Measurements from ENCODE around the gene C10orf67. TPM values are rescaled to one million over a fixed set of nuclear protein-coding genes. Genes with fewer than 3 reads are reported as not detected.
A peak's percentile ranks its signal among the peaks of the same experiment; 100 is the strongest.

The C10orf67 gene
- total and polyA plus RNA-seq, 2 experiments from 2014 or later = 0.16 TPM; not detected in 1

DNA sequence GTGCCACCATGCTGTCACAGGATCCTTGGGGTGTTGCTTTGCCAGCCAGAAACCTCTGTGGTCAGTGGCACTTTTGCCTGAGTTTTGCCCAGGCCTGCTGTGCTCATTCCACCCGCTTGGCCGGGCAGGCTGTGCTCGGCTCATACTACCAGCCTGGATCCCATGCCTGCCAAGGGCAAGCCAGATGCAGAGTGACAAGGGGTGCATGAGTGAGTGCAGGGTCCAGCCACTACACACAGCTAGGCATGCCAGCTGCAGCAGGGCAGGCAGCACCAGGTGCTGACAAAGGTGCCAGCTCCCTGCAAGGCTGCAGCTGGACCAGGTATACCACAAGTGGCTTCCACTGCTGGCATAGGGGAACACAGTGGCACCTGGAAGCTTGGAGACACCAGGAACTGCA is 28.6 kb downstream of the C10orf67 start (continued):
- TF ChIP-seq, protein P1, sequence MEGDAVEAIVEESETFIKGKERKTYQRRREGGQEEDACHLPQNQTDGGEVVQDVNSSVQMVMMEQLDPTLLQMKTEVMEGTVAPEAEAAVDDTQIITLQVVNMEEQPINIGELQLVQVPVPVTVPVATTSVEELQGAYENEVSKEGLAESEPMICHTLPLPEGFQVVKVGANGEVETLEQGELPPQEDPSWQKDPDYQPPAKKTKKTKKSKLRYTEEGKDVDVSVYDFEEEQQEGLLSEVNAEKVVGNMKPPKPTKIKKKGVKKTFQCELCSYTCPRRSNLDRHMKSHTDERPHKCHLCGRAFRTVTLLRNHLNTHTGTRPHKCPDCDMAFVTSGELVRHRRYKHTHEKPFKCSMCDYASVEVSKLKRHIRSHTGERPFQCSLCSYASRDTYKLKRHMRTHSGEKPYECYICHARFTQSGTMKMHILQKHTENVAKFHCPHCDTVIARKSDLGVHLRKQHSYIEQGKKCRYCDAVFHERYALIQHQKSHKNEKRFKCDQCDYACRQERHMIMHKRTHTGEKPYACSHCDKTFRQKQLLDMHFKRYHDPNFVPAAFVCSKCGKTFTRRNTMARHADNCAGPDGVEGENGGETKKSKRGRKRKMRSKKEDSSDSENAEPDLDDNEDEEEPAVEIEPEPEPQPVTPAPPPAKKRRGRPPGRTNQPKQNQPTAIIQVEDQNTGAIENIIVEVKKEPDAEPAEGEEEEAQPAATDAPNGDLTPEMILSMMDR (conservative IDR thresholded peaks at IDR 0.05; ENCODE audit: low read depth in 2 of 2) = no peak
- TF ChIP-seq POLR2AphosphoS5 (IDR thresholded peaks at IDR 0.05; ENCODE audit: low read depth) (no peak), ZNF114 (CRISPR knock-in tag; IDR thresholded peaks at IDR 0.05) (no peak)
- TF ChIP-seq, protein P2, sequence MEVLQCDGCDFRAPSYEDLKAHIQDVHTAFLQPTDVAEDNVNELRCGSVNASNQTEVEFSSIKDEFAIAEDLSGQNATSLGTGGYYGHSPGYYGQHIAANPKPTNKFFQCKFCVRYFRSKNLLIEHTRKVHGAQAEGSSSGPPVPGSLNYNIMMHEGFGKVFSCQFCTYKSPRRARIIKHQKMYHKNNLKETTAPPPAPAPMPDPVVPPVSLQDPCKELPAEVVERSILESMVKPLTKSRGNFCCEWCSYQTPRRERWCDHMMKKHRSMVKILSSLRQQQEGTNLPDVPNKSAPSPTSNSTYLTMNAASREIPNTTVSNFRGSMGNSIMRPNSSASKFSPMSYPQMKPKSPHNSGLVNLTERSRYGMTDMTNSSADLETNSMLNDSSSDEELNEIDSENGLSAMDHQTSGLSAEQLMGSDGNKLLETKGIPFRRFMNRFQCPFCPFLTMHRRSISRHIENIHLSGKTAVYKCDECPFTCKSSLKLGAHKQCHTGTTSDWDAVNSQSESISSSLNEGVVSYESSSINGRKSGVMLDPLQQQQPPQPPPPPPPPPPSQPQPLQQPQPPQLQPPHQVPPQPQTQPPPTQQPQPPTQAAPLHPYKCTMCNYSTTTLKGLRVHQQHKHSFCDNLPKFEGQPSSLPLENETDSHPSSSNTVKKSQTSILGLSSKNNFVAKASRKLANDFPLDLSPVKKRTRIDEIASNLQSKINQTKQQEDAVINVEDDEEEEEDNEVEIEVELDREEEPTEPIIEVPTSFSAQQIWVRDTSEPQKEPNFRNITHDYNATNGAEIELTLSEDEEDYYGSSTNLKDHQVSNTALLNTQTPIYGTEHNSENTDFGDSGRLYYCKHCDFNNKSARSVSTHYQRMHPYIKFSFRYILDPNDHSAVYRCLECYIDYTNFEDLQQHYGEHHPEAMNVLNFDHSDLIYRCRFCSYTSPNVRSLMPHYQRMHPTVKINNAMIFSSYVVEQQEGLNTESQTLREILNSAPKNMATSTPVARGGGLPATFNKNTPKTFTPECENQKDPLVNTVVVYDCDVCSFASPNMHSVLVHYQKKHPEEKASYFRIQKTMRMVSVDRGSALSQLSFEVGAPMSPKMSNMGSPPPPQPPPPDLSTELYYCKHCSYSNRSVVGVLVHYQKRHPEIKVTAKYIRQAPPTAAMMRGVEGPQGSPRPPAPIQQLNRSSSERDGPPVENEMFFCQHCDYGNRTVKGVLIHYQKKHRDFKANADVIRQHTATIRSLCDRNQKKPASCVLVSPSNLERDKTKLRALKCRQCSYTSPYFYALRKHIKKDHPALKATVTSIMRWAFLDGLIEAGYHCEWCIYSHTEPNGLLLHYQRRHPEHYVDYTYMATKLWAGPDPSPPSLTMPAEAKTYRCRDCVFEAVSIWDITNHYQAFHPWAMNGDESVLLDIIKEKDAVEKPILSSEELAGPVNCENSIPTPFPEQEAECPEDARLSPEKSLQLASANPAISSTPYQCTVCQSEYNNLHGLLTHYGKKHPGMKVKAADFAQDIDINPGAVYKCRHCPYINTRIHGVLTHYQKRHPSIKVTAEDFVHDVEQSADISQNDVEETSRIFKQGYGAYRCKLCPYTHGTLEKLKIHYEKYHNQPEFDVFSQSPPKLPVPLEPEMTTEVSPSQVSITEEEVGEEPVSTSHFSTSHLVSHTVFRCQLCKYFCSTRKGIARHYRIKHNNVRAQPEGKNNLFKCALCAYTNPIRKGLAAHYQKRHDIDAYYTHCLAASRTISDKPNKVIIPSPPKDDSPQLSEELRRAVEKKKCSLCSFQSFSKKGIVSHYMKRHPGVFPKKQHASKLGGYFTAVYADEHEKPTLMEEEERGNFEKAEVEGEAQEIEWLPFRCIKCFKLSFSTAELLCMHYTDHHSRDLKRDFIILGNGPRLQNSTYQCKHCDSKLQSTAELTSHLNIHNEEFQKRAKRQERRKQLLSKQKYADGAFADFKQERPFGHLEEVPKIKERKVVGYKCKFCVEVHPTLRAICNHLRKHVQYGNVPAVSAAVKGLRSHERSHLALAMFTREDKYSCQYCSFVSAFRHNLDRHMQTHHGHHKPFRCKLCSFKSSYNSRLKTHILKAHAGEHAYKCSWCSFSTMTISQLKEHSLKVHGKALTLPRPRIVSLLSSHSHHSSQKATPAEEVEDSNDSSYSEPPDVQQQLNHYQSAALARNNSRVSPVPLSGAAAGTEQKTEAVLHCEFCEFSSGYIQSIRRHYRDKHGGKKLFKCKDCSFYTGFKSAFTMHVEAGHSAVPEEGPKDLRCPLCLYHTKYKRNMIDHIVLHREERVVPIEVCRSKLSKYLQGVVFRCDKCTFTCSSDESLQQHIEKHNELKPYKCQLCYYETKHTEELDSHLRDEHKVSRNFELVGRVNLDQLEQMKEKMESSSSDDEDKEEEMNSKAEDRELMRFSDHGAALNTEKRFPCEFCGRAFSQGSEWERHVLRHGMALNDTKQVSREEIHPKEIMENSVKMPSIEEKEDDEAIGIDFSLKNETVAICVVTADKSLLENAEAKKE (CRISPR knock-in tag; IDR thresholded peaks at IDR 0.05) = no peak

DNA sequence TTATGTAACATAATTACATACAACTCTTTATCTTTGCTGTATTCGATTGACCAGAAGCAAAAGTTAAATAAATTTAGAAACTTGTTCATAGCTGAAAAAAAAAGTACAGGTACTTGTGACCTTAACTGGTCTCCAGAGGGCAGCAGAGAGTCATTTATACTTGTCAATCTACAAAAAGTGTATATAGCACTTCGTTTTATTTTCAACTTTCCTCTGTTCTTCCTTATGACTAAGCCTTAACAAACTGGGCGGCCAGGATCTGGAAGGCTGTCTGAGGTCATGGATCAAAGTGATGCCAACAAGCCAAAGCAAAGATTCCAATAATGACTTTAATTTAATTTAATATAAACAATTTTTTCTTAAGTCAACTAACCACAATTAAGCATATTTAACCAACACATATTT is 29.8 kb downstream of the C10orf67 start:
- no peak overlapping the region for H3K27ac ChIP-seq (ENCODE audit: low read depth)
- H3K4me1 ChIP-seq (ENCODE audit: insufficient read depth) = no peaks in the 10 kb centered on the region
- H3K36me3 Mint-ChIP-seq (ENCODE audit: low read depth) = 0 out of 3 replicates have a peak, but pooled peaks cover 6% of the 10 kb centered on the region
- no peak overlapping the region for H2AFZ ChIP-seq
- no peaks in the 10 kb centered on the region for H3F3A ChIP-seq (replicated peaks; ENCODE audit: low read depth)
- no peaks in the 10 kb centered on the region for H4K20me1 ChIP-seq (replicated peaks; ENCODE audit: insufficient read depth)
- H3K4me3 Mint-ChIP-seq = no peak overlapping the region
- peak; percentile 83 for DNase-seq (ENCODE audit: low spot score)
- H3K9me3 Mint-ChIP-seq = peaks cover 13% of the 10 kb centered on the region
- no peaks in the 10 kb centered on the region for H3K9me2 ChIP-seq (ENCODE audit: insufficient read depth)
- no peaks in the 10 kb centered on the region for H3K36me3 ChIP-seq (ENCODE audit: insufficient read depth)
- H3K4me3 ChIP-seq = no peak overlapping the region
- H3K27me3 Mint-ChIP-seq (ENCODE audit: insufficient read depth, low read depth, poor library complexity) = peaks cover 4% of the 10 kb centered on the region
- no peaks in the 10 kb centered on the region for H3K27me3 ChIP-seq (ENCODE audit: insufficient read depth)
- TF ChIP-seq, protein P2 (CRISPR knock-in tag; IDR thresholded peaks at IDR 0.05) = no peak
- TF ChIP-seq STAT1 (IDR thresholded peaks at IDR 0.05; ENCODE audit: unreplicated experiment) = no peak
- TF ChIP-seq, protein P1 (conservative IDR thresholded peaks at IDR 0.05; ENCODE audit: low read depth in 2 of 2) = peak; percentile 61 to 84
- no peaks in the 10 kb centered on the region for H3K79me2 ChIP-seq (replicated peaks; ENCODE audit: insufficient read depth)
- H3K4me2 ChIP-seq = no peak overlapping the region
- ATAC-seq = no peak
- no peak overlapping the region for H3K27ac Mint-ChIP-seq
- H3K4me1 Mint-ChIP-seq = no peaks in the 10 kb centered on the region
